Measurements from ENCODE around the gene MALRD1. TPM values are rescaled to one million over a fixed set of nuclear protein-coding genes. Genes with fewer than 3 reads are reported as not detected.
A peak's percentile ranks its signal among the peaks of the same experiment; 100 is the strongest.

Gene MALRD1
- total RNA-seq, 1 experiment from 2014 or later: not detected

GRCh38 chr10:19031763-19032162 lies 16.8 kb upstream of the MALRD1 start:
- no peak for TF ChIP-seq CTCF (IDR thresholded peaks at IDR 0.05; ENCODE audit: unreplicated experiment)
- POLR2A ChIA-PET: interaction anchor here (0.7 kb wide), 1 partner anchor 338 kb away, joined by 4 read pairs; no protein-coding TSS in a partner anchor
- DNase-seq (ENCODE audit: unreplicated experiment): no peak
- H3K27ac Mint-ChIP-seq (ENCODE audit: low read depth, unreplicated experiment): no peak overlapping the region
- intact Hi-C loops (cut with micrococcal nuclease): no loop called here
- no peaks in the 10 kb centered on the region for H3K27me3 Mint-ChIP-seq (ENCODE audit: insufficient read depth, unreplicated experiment)
- no peaks in the 10 kb centered on the region for H3K4me1 Mint-ChIP-seq (ENCODE audit: insufficient read depth, unreplicated experiment)
- no peaks in the 10 kb centered on the region for H3K36me3 Mint-ChIP-seq (ENCODE audit: insufficient read depth, unreplicated experiment)
- BruUV-seq (replicated peaks): no TSS peak
- H3K4me3 Mint-ChIP-seq (ENCODE audit: unreplicated experiment): no peak overlapping the region
- CTCF ChIA-PET: no interaction called here
- H3K9me3 Mint-ChIP-seq (ENCODE audit: unreplicated experiment): no peaks in the 10 kb centered on the region

GRCh38 chr10:19033741-19034140 lies 14.9 kb upstream of the MALRD1 start:
- Mint-ChIP-seq H3K4me3 (ENCODE audit: unreplicated experiment) (no peak overlapping the region), H3K27ac (ENCODE audit: low read depth, unreplicated experiment) (no peak overlapping the region), H3K4me1 (ENCODE audit: insufficient read depth, unreplicated experiment) (no peaks in the 10 kb centered on the region), H3K27me3 (ENCODE audit: insufficient read depth, unreplicated experiment) (no peaks in the 10 kb centered on the region), H3K9me3 (ENCODE audit: unreplicated experiment) (no peaks in the 10 kb centered on the region), H3K36me3 (ENCODE audit: insufficient read depth, unreplicated experiment) (no peaks in the 10 kb centered on the region)
- no peak for TF ChIP-seq CTCF (IDR thresholded peaks at IDR 0.05; ENCODE audit: unreplicated experiment)
- BruUV-seq (replicated peaks): no TSS peak
- no peak for DNase-seq (ENCODE audit: unreplicated experiment)
- intact Hi-C loops (cut with micrococcal nuclease): no loop called here
- POLR2A ChIA-PET: interaction anchor here (1.0 kb wide), 1 partner anchor 120 kb away, joined by 3 read pairs; no protein-coding TSS in a partner anchor
- CTCF ChIA-PET: no interaction called here

DNA sequence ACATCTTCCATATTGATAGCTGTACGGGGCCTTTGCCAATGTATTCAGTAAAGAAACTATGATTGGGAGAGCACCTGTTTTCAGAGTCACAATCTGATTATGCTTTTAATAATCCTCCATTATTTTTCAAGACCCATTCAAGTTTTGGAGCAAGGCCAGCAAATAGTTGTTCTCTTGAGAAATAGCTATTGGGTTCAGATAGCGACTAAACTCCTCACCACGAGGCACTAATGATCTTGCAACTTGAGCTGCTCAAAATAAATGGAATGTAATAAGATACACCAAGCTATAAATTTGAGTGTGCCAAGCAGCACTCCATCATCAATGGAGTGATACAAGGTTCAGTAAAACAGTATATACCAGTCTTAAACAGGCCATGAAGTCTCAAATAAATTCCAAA lies 7.4 kb upstream of the MALRD1 start:
- no peak for TF ChIP-seq CTCF (IDR thresholded peaks at IDR 0.05; ENCODE audit: unreplicated experiment)
- Mint-ChIP-seq H3K36me3 (ENCODE audit: insufficient read depth, unreplicated experiment) (no peaks in the 10 kb centered on the region), H3K9me3 (ENCODE audit: unreplicated experiment) (no peaks in the 10 kb centered on the region), H3K27me3 (ENCODE audit: insufficient read depth, unreplicated experiment) (no peaks in the 10 kb centered on the region), H3K4me3 (ENCODE audit: unreplicated experiment) (no peak overlapping the region), H3K27ac (ENCODE audit: low read depth, unreplicated experiment) (no peak overlapping the region), H3K4me1 (ENCODE audit: insufficient read depth, unreplicated experiment) (no peaks in the 10 kb centered on the region)
- DNase-seq (ENCODE audit: unreplicated experiment): no peak
- CTCF ChIA-PET: interaction anchor here (0.7 kb wide), 1 partner anchor 26 kb away, joined by 3 read pairs; no protein-coding TSS in a partner anchor
- POLR2A ChIA-PET: no interaction called here
- BruUV-seq (replicated peaks): no TSS peak
- intact Hi-C loops (cut with micrococcal nuclease): no loop called here

DNA sequence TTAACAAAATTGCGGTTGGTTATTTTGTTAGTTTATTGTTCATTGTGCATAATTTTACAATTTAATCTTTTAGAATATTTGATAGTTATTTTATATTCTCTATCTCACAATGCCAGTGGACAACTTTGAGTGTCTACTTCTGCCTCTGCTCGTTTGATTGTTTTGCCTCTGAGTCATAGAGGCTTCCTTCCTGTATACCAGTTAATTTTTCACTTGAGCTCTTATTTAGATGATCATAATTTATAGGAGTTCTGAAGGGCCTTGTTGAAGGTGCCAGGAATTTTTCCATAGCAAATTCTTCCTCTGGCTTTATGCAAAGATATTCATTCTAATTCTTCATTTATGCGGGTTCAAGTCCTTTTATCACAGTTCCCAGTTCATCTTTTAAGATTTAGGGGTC lies 5.2 kb upstream of the MALRD1 start:
- POLR2A ChIA-PET: interaction anchor here (0.7 kb wide), 1 partner anchor 19 kb away, joined by 3 read pairs; no protein-coding TSS in a partner anchor
- no peaks in the 10 kb centered on the region for H3K9me3 Mint-ChIP-seq (ENCODE audit: unreplicated experiment)
- intact Hi-C loops (cut with micrococcal nuclease): no loop called here
- H3K27me3 Mint-ChIP-seq (ENCODE audit: insufficient read depth, unreplicated experiment): no peaks in the 10 kb centered on the region
- H3K4me3 Mint-ChIP-seq (ENCODE audit: unreplicated experiment): no peak overlapping the region
- DNase-seq (ENCODE audit: unreplicated experiment): peak; percentile 3
- CTCF ChIA-PET: no interaction called here
- no TSS peak for BruUV-seq (replicated peaks)
- no peak overlapping the region for H3K27ac Mint-ChIP-seq (ENCODE audit: low read depth, unreplicated experiment)
- no peak for TF ChIP-seq CTCF (IDR thresholded peaks at IDR 0.05; ENCODE audit: unreplicated experiment)
- H3K36me3 Mint-ChIP-seq (ENCODE audit: insufficient read depth, unreplicated experiment): no peaks in the 10 kb centered on the region
- H3K4me1 Mint-ChIP-seq (ENCODE audit: insufficient read depth, unreplicated experiment): no peaks in the 10 kb centered on the region

Measured in MCF 10A (cell line).